BE2C (cell line): Measurements from ENCODE around the gene CRNN.

ENCODE experiments used
- DNase-seq: peaks from one replicate; pipeline ENCODE4 v3.0.0-alpha.2; 2020
- H3K27me3 ChIP-seq: fragments of 250-450 bp; sonication (Bioruptor Pico); 2 replicates; pipeline ENCODE4 v1.5.1; 2020; ENCODE audit warnings: mild to moderate bottlenecking
- H3K36me3 ChIP-seq: fragments of 250-450 bp; sonication (Bioruptor Pico); 2 replicates; pipeline ENCODE4 v1.5.1; 2020; ENCODE audit warnings: mild to moderate bottlenecking
- H3K4me1 ChIP-seq: fragments of 250-450 bp; sonication (Bioruptor Pico); 2 replicates; pipeline ENCODE4 v1.5.1; 2020
- H3K4me3 ChIP-seq: 2 replicates; pipeline ENCODE4 v1.5.1; 2011; ENCODE audit warnings: low read depth, low read length
- H3K9me3 ChIP-seq: fragments of 250-450 bp; sonication (Bioruptor Pico); 2 replicates; pipeline ENCODE4 v1.5.1; 2020
- CTCF ChIP-seq: IDR thresholded peaks from 2 replicates; pipeline ENCODE4 v1.5.1; 2012; ENCODE audit warnings: mild to moderate bottlenecking, low read depth, low read length

CRNN gene

GRCh38 chr1:152448095-152448494 lies 34.0 kb upstream of the CRNN start:
- no peak overlapping the region for H3K4me3 ChIP-seq
- H3K9me3 ChIP-seq, result no peaks in the 10 kb centered on the region
- H3K27me3 ChIP-seq, result no peaks in the 10 kb centered on the region; the same call in 1 of the 2 replicates
- TF ChIP-seq CTCF, result no peak
- DNase-seq, result no peak
- no peaks in the 10 kb centered on the region for H3K36me3 ChIP-seq
- H3K4me1 ChIP-seq, result no peaks in the 10 kb centered on the region

GRCh38 chr1:152447484-152447883 lies 33.4 kb upstream of the CRNN start:
- no peak for TF ChIP-seq CTCF
- H3K9me3 ChIP-seq, result no peaks in the 10 kb centered on the region

GRCh38 chr1:152444045-152444444 lies 30.0 kb upstream of the CRNN start:
- TF ChIP-seq CTCF, result no peak
- Histone ChIP-seq H3K4me3 (no peak overlapping the region), H3K4me1 (no peaks in the 10 kb centered on the region), H3K9me3 (no peaks in the 10 kb centered on the region), H3K27me3 (no peaks in the 10 kb centered on the region), H3K36me3 (no peaks in the 10 kb centered on the region)
- DNase-seq, result no peak

More at GRCh38 chr1:152447484-152447883, 33.4 kb upstream of the CRNN start:
- H3K4me3 ChIP-seq, result no peak overlapping the region
- no peaks in the 10 kb centered on the region; the same call in 1 of the 2 replicates for H3K27me3 ChIP-seq
- no peaks in the 10 kb centered on the region for H3K4me1 ChIP-seq
- no peaks in the 10 kb centered on the region for H3K36me3 ChIP-seq
- DNase-seq, result no peak

- Histone ChIP-seq H3K36me3 (no peaks in the 10 kb centered on the region), H3K9me3 (no peaks in the 10 kb centered on the region), H3K27me3 (no peaks in the 10 kb centered on the region), H3K4me1 (no peaks in the 10 kb centered on the region), H3K4me3 (no peak overlapping the region)
- no peak for DNase-seq
- no peak for TF ChIP-seq CTCF
These were observed 28.7 kb upstream of the CRNN start for GRCh38 chr1:152442765-152443164.

- no peaks in the 10 kb centered on the region for H3K27me3 ChIP-seq
- H3K4me3 ChIP-seq, result no peak overlapping the region
- no peaks in the 10 kb centered on the region for H3K36me3 ChIP-seq
- no peak for TF ChIP-seq CTCF
- DNase-seq, result no peak
- no peaks in the 10 kb centered on the region for H3K4me1 ChIP-seq
- no peaks in the 10 kb centered on the region for H3K9me3 ChIP-seq
These were observed 28.2 kb upstream of the CRNN start for GRCh38 chr1:152442301-152442700.

GRCh38 chr1:152441756-152442155 lies 27.7 kb upstream of the CRNN start:
- H3K4me3 ChIP-seq, result no peak overlapping the region
- H3K9me3 ChIP-seq, result no peaks in the 10 kb centered on the region
- H3K4me1 ChIP-seq, result no peaks in the 10 kb centered on the region
- no peak for DNase-seq
- no peaks in the 10 kb centered on the region for H3K36me3 ChIP-seq
- no peaks in the 10 kb centered on the region for H3K27me3 ChIP-seq
- TF ChIP-seq CTCF, result no peak
